ENCODE results near the gene SNRPA1. TPM values are rescaled to one million over a fixed set of nuclear protein-coding genes. Genes with fewer than 3 reads are reported as not detected.

Gene SNRPA1
- total and polyA plus RNA-seq, 2 of the 13 experiments (the other 11 are each of a cell fraction or from before 2014, with no cell fraction given): 41.2 to 108 TPM

- TF ChIP-seq, protein P1, sequence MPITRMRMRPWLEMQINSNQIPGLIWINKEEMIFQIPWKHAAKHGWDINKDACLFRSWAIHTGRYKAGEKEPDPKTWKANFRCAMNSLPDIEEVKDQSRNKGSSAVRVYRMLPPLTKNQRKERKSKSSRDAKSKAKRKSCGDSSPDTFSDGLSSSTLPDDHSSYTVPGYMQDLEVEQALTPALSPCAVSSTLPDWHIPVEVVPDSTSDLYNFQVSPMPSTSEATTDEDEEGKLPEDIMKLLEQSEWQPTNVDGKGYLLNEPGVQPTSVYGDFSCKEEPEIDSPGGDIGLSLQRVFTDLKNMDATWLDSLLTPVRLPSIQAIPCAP (CRISPR knock-in tag; IDR thresholded peaks at IDR 0.05; ENCODE audit: low read depth): no peak; the same call in none of the 2 replicates
- TF ChIP-seq USF2 (IDR thresholded peaks at IDR 0.05; ENCODE audit: low read depth, low read length) (no peak), USF2 (CRISPR knock-in tag; IDR thresholded peaks at IDR 0.05; ENCODE audit: borderline replicate concordance) (no peak), U2AF1 (optimal IDR thresholded peaks at IDR 0.05; ENCODE audit: low read depth, low read length) (no peak), KLF13 (CRISPR knock-in tag; IDR thresholded peaks at IDR 0.05) (no peak), NFYC (CRISPR knock-in tag; IDR thresholded peaks at IDR 0.05) (peak; percentile 49; the same call in 1 of the 2 replicates), ZFY (CRISPR knock-in tag; IDR thresholded peaks at IDR 0.05) (peak; percentile 97), MAFF (IDR thresholded peaks at IDR 0.05; ENCODE audit: low read depth, low read length) (no peak), ARNT2 (CRISPR knock-in tag; IDR thresholded peaks at IDR 0.05; ENCODE audit: low read depth) (peak; percentile 81), ZNF775 (CRISPR knock-in tag; IDR thresholded peaks at IDR 0.05; ENCODE audit: borderline replicate concordance) (peak; percentile 65; the same call in 1 of the 2 replicates), BHLHE40 (IDR thresholded peaks at IDR 0.05; ENCODE audit: low read length) (no peak; the same call in 1 of the 2 replicates), MYPOP (CRISPR knock-in tag; IDR thresholded peaks at IDR 0.05) (peak; percentile 63; the same call in 1 of the 2 replicates), FOSL2 (CRISPR knock-in tag; IDR thresholded peaks at IDR 0.05) (peak; percentile 55; the same call in 1 of the 2 replicates), BORCS8-MEF2B (CRISPR knock-in tag; IDR thresholded peaks at IDR 0.05) (peak; percentile 86), ZNF20 (CRISPR knock-in tag; IDR thresholded peaks at IDR 0.05) (no peak; the same call in 1 of the 2 replicates), ZBED4 (CRISPR knock-in tag; IDR thresholded peaks at IDR 0.05; ENCODE audit: borderline replicate concordance) (peak; percentile 87), ZNF333 (CRISPR knock-in tag; IDR thresholded peaks at IDR 0.05; ENCODE audit: borderline replicate concordance) (peak; percentile 77; the same call in 1 of the 2 replicates), SALL1 (CRISPR knock-in tag; IDR thresholded peaks at IDR 0.05) (peak; percentile 92), NPAS2 (CRISPR knock-in tag; IDR thresholded peaks at IDR 0.05; ENCODE audit: borderline replicate concordance) (0 out of 2 replicates have a peak, but pooled peaks have one; percentile 18), ARNTL (CRISPR knock-in tag; IDR thresholded peaks at IDR 0.05) (peak; percentile 77; the same call in 1 of the 2 replicates), ZNF713 (CRISPR knock-in tag; IDR thresholded peaks at IDR 0.05) (no peak), TEAD2 (CRISPR knock-in tag; IDR thresholded peaks at IDR 0.05) (no peak)
These were observed at the start of gene SNRPA1 (continued) for GRCh38 chr15:101294731-101295606.

Data from HepG2 (cell line).